ENCODE measurements around the gene SESN1.

Gene SESN1

DNA sequence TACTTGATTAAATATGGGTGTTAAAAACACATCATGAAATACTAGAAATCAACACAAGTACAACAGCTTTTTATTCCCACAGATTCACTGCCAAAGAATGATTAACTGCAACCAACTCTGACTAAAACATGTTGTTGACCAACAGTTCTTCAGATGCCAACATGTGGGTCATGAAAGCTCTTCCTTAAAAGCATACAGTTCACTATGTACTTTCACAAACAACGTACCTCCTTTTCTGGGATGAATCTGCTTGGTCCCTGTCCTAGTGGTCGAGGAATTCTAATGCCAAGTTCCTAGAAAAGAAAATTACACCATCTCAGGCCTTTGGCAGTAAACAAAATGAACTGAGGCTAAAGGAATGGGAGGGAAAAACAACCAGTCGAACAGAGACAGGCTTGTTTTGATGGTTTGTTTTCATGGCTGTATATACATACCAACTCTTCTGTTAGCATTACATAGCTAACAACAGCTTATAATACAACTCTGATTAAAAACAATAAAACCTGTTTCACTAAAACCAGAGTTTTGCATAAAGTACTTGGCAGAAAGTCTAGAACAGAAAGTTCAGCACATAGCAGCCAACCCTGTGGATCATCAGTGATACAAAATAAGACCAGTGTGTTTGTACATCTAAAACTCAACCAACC, 92.5 kb downstream of the SESN1 start (continued):
- TF ChIP-seq, protein P1, sequence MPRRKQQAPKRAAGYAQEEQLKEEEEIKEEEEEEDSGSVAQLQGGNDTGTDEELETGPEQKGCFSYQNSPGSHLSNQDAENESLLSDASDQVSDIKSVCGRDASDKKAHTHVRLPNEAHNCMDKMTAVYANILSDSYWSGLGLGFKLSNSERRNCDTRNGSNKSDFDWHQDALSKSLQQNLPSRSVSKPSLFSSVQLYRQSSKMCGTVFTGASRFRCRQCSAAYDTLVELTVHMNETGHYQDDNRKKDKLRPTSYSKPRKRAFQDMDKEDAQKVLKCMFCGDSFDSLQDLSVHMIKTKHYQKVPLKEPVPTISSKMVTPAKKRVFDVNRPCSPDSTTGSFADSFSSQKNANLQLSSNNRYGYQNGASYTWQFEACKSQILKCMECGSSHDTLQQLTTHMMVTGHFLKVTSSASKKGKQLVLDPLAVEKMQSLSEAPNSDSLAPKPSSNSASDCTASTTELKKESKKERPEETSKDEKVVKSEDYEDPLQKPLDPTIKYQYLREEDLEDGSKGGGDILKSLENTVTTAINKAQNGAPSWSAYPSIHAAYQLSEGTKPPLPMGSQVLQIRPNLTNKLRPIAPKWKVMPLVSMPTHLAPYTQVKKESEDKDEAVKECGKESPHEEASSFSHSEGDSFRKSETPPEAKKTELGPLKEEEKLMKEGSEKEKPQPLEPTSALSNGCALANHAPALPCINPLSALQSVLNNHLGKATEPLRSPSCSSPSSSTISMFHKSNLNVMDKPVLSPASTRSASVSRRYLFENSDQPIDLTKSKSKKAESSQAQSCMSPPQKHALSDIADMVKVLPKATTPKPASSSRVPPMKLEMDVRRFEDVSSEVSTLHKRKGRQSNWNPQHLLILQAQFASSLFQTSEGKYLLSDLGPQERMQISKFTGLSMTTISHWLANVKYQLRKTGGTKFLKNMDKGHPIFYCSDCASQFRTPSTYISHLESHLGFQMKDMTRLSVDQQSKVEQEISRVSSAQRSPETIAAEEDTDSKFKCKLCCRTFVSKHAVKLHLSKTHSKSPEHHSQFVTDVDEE (CRISPR knock-in tag; IDR thresholded peaks at IDR 0.05): no peak
- TF ChIP-seq ZFP30 (CRISPR knock-in tag; IDR thresholded peaks at IDR 0.05): no peak
- TF ChIP-seq OSR1 (CRISPR knock-in tag; IDR thresholded peaks at IDR 0.05): no peak
- TF ChIP-seq ZNF70 (CRISPR knock-in tag; IDR thresholded peaks at IDR 0.05): no peak

DNA sequence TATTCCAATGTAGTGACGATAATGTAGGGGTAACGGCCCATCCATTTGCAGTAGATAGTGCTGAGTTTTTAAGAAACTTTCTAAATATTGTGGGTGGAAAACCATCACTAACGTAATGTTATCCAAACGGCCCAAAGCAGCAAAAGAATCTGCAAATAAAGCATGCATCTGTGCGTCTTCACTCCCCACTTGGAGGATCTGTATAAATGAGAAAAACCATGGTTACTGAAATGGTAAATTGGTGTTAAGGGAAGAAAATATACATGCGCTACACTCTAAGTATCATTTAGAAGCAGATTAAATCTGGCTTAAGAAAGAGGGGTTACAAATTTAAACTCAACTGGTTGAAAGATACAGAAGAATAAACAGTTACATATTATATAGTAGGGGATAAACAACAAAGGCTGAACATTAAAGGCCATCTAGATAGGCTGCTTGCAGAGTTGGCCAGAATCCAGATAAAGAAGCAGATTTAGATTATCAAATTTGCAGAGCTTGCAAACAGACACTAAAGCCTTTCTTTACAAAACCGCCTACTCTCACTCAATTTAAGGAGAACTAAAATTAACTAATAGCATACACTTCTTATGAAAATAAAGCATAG, 93.3 kb downstream of the SESN1 start:
- TF ChIP-seq, protein P2, sequence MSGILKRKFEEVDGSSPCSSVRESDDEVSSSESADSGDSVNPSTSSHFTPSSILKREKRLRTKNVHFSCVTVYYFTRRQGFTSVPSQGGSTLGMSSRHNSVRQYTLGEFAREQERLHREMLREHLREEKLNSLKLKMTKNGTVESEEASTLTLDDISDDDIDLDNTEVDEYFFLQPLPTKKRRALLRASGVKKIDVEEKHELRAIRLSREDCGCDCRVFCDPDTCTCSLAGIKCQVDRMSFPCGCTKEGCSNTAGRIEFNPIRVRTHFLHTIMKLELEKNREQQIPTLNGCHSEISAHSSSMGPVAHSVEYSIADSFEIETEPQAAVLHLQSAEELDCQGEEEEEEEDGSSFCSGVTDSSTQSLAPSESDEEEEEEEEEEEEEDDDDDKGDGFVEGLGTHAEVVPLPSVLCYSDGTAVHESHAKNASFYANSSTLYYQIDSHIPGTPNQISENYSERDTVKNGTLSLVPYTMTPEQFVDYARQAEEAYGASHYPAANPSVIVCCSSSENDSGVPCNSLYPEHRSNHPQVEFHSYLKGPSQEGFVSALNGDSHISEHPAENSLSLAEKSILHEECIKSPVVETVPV (CRISPR knock-in tag; IDR thresholded peaks at IDR 0.05): no peak
- TF ChIP-seq TOX (CRISPR knock-in tag; IDR thresholded peaks at IDR 0.05; ENCODE audit: borderline replicate concordance) (no peak), RARB (CRISPR knock-in tag; IDR thresholded peaks at IDR 0.05) (no peak), PATZ1 (CRISPR knock-in tag; IDR thresholded peaks at IDR 0.05; ENCODE audit: borderline replicate concordance) (no peak), OSR1 (CRISPR knock-in tag; IDR thresholded peaks at IDR 0.05) (no peak), ZNF565 (CRISPR knock-in tag; conservative IDR thresholded peaks at IDR 0.05; ENCODE audit: low read depth) (no peak), ZFP3 (CRISPR knock-in tag; IDR thresholded peaks at IDR 0.05) (no peak), ZNF8 (CRISPR knock-in tag; IDR thresholded peaks at IDR 0.05) (no peak), PPARA (CRISPR knock-in tag; IDR thresholded peaks at IDR 0.05; ENCODE audit: borderline replicate concordance) (no peak), GLIS3 (CRISPR knock-in tag; IDR thresholded peaks at IDR 0.05) (no peak), TCF4 (CRISPR knock-in tag; IDR thresholded peaks at IDR 0.05; ENCODE audit: borderline replicate concordance) (no peak), ARNTL (CRISPR knock-in tag; IDR thresholded peaks at IDR 0.05; ENCODE audit: borderline replicate concordance, low read depth) (no peak), ISL1 (CRISPR knock-in tag; IDR thresholded peaks at IDR 0.05) (no peak), ESRRG (CRISPR knock-in tag; IDR thresholded peaks at IDR 0.05) (no peak), CREB5 (CRISPR knock-in tag; IDR thresholded peaks at IDR 0.05; ENCODE audit: low read depth) (no peak), CSDC2 (CRISPR knock-in tag; IDR thresholded peaks at IDR 0.05) (no peak), ZC3H10 (CRISPR knock-in tag; IDR thresholded peaks at IDR 0.05) (no peak), SNAI2 (CRISPR knock-in tag; IDR thresholded peaks at IDR 0.05) (no peak)
- TF ChIP-seq, protein P1 (CRISPR knock-in tag; IDR thresholded peaks at IDR 0.05): no peak
- TF ChIP-seq, protein P3, sequence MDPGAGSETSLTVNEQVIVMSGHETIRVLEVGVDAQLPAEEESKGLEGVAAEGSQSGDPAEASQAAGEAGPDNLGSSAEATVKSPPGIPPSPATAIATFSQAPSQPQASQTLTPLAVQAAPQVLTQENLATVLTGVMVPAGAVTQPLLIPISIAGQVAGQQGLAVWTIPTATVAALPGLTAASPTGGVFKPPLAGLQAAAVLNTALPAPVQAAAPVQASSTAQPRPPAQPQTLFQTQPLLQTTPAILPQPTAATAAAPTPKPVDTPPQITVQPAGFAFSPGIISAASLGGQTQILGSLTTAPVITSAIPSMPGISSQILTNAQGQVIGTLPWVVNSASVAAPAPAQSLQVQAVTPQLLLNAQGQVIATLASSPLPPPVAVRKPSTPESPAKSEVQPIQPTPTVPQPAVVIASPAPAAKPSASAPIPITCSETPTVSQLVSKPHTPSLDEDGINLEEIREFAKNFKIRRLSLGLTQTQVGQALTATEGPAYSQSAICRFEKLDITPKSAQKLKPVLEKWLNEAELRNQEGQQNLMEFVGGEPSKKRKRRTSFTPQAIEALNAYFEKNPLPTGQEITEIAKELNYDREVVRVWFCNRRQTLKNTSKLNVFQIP (CRISPR knock-in tag; IDR thresholded peaks at IDR 0.05; ENCODE audit: borderline replicate concordance, low read depth): no peak
- ATAC-seq: no peak
